Keratinocyte (primary cell): Measurements from ENCODE around the gene FRMPD4. TPM values are rescaled to one million over a fixed set of nuclear protein-coding genes. Genes with fewer than 3 reads are reported as not detected.

Source experiments
- DNase-seq: peaks from one replicate; pipeline ENCODE4 v3.0.0-alpha.2; 2011; ENCODE audit warnings: low read depth, missing footprints, low spot score
- FAIRE-seq: peaks from 2 replicates; lab custom pipeline; 2011; peaks lifted over from hg19 to GRCh38; lab: Jason Lieb, UNC
- H2AFZ ChIP-seq: 2 replicates; pipeline ENCODE4 v1.6.0; 2012; ENCODE audit warnings: low read length, control low read depth, inconsistent platforms; ENCODE audit not compliant: control insufficient read depth
- H3K27ac ChIP-seq: 2 replicates; pipeline ENCODE4 v1.5.1; 2011; ENCODE audit warnings: low read length; ENCODE audit not compliant: control insufficient read depth, insufficient read depth
- H3K27me3 ChIP-seq: 3 replicates; pipeline ENCODE4 v1.6.0; 2011; ENCODE audit warnings: low read length; ENCODE audit not compliant: control insufficient read depth, insufficient read depth; ENCODE audit errors: extremely low read depth
- H3K36me3 ChIP-seq, 2 experiments: 2 replicates in 1 of 2; 3 replicates in 1 of 2; pipeline ENCODE4 v1.5.1; 2011; ENCODE audit warnings: low read length in 2 of 2, mild to moderate bottlenecking in 1 of 2; ENCODE audit not compliant: control insufficient read depth in 2 of 2, insufficient read depth in 2 of 2; ENCODE audit errors: extremely low read depth in 1 of 2
- H3K4me1 ChIP-seq: 3 replicates; pipeline ENCODE4 v1.5.1; 2011; ENCODE audit warnings: low read length; ENCODE audit not compliant: control insufficient read depth, insufficient read depth; ENCODE audit errors: extremely low read depth
- H3K4me2 ChIP-seq: 3 replicates; pipeline ENCODE4 v1.6.0; 2011; ENCODE audit warnings: low read depth, low read length; ENCODE audit not compliant: control insufficient read depth, insufficient read depth; ENCODE audit errors: extremely low read depth
- H3K4me3 ChIP-seq, 3 experiments: fragments of 200-600 bp in 1 of 3; sonication (generic) in 1 of 3; 2 replicates in 2 of 3; 3 replicates in 1 of 3; pipeline ENCODE4 v1.5.1; 2011 to 2016; ENCODE audit warnings: low read length in 3 of 3, mild to moderate bottlenecking in 3 of 3, control low read depth in 2 of 3, inconsistent platforms in 1 of 3, low read depth in 1 of 3, mixed read lengths in 1 of 3, mixed run types in 1 of 3, moderate library complexity in 1 of 3; ENCODE audit not compliant: control insufficient read depth in 2 of 3, insufficient read depth in 2 of 3; ENCODE audit errors: extremely low read depth in 1 of 3
- H3K79me2 ChIP-seq: 2 replicates; pipeline ENCODE4 v1.6.0; 2012; ENCODE audit warnings: low read length; ENCODE audit not compliant: control insufficient read depth, insufficient read depth
- H3K9ac ChIP-seq: 3 replicates; pipeline ENCODE4 v1.6.0; 2011; ENCODE audit warnings: low read length; ENCODE audit not compliant: control insufficient read depth, insufficient read depth; ENCODE audit errors: extremely low read depth
- H3K9me1 ChIP-seq: 3 replicates; pipeline ENCODE4 v1.6.0; 2011; ENCODE audit warnings: low read length; ENCODE audit not compliant: control insufficient read depth, insufficient read depth; ENCODE audit errors: extremely low read depth
- H3K9me3 ChIP-seq: 2 replicates; pipeline ENCODE4 v1.5.1; 2012; ENCODE audit warnings: low read depth, low read length; ENCODE audit not compliant: control insufficient read depth
- H4K20me1 ChIP-seq: 3 replicates; pipeline ENCODE4 v1.6.0; 2011; ENCODE audit warnings: low read length; ENCODE audit not compliant: control insufficient read depth, insufficient read depth; ENCODE audit errors: extremely low read depth
- CTCF ChIP-seq, 3 experiments: IDR thresholded peaks in 1 of 3; conservative IDR thresholded peaks in 1 of 3; optimal IDR thresholded peaks in 1 of 3; 2 replicates in 2 of 3; 3 replicates in 1 of 3; pipeline versions ENCODE3 to v1.5.1; 2011; ENCODE audit warnings: low read length in 3 of 3, mild to moderate bottlenecking in 3 of 3, moderate library complexity in 2 of 3, control low read depth in 1 of 3, inconsistent platforms in 1 of 3; ENCODE audit not compliant: insufficient read depth in 2 of 3; ENCODE audit errors: extremely low read depth in 1 of 3
- EZH2 ChIP-seq: IDR thresholded peaks from one replicate; pipeline ENCODE4 v1.6.1; 2012; ENCODE audit warnings: inconsistent platforms, mild to moderate bottlenecking, low read length, moderate library complexity
- dilution Hi-C: fragments of 300-500 bp; cut with MboI; formaldehyde crosslinking; loops from one replicate; pipeline ENCODE4 v1.7.0; 2020; ENCODE audit warnings: low sequenced_read_pairs; ENCODE audit not compliant: extremely low pct_ligation_motif_present
- polyA plus RNA-seq, 5 experiments: library from polyadenylated mRNA; depleted of rRNA in 3 of 5; stranded (reverse) in 3 of 5; stranded (forward) in 1 of 5; unstranded in 1 of 5; fragments of >200 nt; gene quantifications; 1 replicate in 1 of 5; 2 replicates in 3 of 5; 3 replicates in 1 of 5; pipeline versions ENCODE4 v1.2.1 to v1.2.3, GENCODE V29; 2011 to 2012; ENCODE audit warnings: missing spikeins in 2 of 5, low read depth in 1 of 5, low replicate concordance in 1 of 5

FRMPD4 gene
- polyA plus RNA-seq, 1 donor (not counting 4 experiments of a cell fraction or from before 2014, with no cell fraction given): 0.05 TPM

- H3K9me3 ChIP-seq: no peaks in the 10 kb centered on the region
- DNase-seq: no peak
- no peaks in the 10 kb centered on the region for H4K20me1 ChIP-seq
- no peaks in the 10 kb centered on the region for H3K4me1 ChIP-seq
- H3K9ac ChIP-seq: no peak overlapping the region
- H3K4me2 ChIP-seq: no peak overlapping the region
- H3K27ac ChIP-seq: no peak overlapping the region
- no peak overlapping the region for H3K4me3 ChIP-seq
- no peaks in the 10 kb centered on the region for H3K9me1 ChIP-seq
- no peaks in the 10 kb centered on the region for H3K79me2 ChIP-seq
- H2AFZ ChIP-seq: no peak overlapping the region
- H3K27me3 ChIP-seq: peaks cover 22% of the 10 kb centered on the region
- FAIRE-seq: no peak
- H3K36me3 ChIP-seq: no peaks in the 10 kb centered on the region
- dilution Hi-C loops: no loop called here
- TF ChIP-seq CTCF (optimal IDR thresholded peaks at IDR 0.05 in 1 of 3, IDR thresholded peaks at IDR 0.05 in 1 of 3, conservative IDR thresholded peaks at IDR 0.05 in 1 of 3; ENCODE audit: extremely low read depth in 1 of 3, insufficient read depth in 2 of 3, low read length in 3 of 3) (no peak), EZH2 (no peak)
These were observed 4.4 kb downstream of the FRMPD4 start for GRCh38 chrX:12142661-12143060.

GRCh38 chrX:12145402-12145801 lies 7.1 kb downstream of the FRMPD4 start:
- no peaks in the 10 kb centered on the region for H3K79me2 ChIP-seq
- no peak overlapping the region for H3K4me2 ChIP-seq
- H4K20me1 ChIP-seq: no peaks in the 10 kb centered on the region
- FAIRE-seq: no peak
- H3K4me1 ChIP-seq: no peaks in the 10 kb centered on the region
- H3K9me3 ChIP-seq: no peaks in the 10 kb centered on the region
- no peak overlapping the region for H3K27ac ChIP-seq
- no peak overlapping the region for H3K9ac ChIP-seq
- H3K36me3 ChIP-seq: no peaks in the 10 kb centered on the region
- H3K4me3 ChIP-seq: no peak overlapping the region
- dilution Hi-C loops: no loop called here
- TF ChIP-seq CTCF (optimal IDR thresholded peaks at IDR 0.05 in 1 of 3, IDR thresholded peaks at IDR 0.05 in 1 of 3, conservative IDR thresholded peaks at IDR 0.05 in 1 of 3; ENCODE audit: extremely low read depth in 1 of 3, insufficient read depth in 2 of 3, low read length in 3 of 3) (no peak), EZH2 (no peak)
- no peak for DNase-seq
- no peaks in the 10 kb centered on the region for H3K27me3 ChIP-seq
- H2AFZ ChIP-seq: no peak overlapping the region
- no peaks in the 10 kb centered on the region for H3K9me1 ChIP-seq
